Activated CD8-positive, alpha-beta memory T cell treated with anti-CD3 and anti-CD28 coated beads, Interleukin-2, amount 10 ng/mL, durations not matched to agents 7 days and 5 days (primary cell): ENCODE measurements around the gene ZNF649. TPM values are rescaled to one million over a fixed set of nuclear protein-coding genes. Genes with fewer than 3 reads are reported as not detected.
A peak's percentile ranks its signal among the peaks of the same experiment; 100 is the strongest.

Source experiments
- ATAC-seq: fragments of 150-1000 bp; cut with Tn5 transposase; one replicate; pipeline ENCODE4 v1.10.0; 2021; ENCODE audit warnings: moderate library complexity
- CTCF ChIA-PET: fragments of 350-600 bp; sonication (Branson Sonifier 250); formaldehyde crosslinking; loops from one replicate; lab custom pipeline; 2021; ENCODE audit warnings: antibody characterized with exemption; lab: Charles Lee
- DNase-seq: peaks from one replicate; pipeline ENCODE4 v3.0.0-alpha.2; 2020
- H3K27ac Mint-ChIP-seq: one replicate; pipeline ENCODE4 v1.8.0; 2021; ENCODE audit warnings: mild to moderate bottlenecking, mixed read lengths
- H3K27me3 Mint-ChIP-seq: one replicate; pipeline ENCODE4 v1.8.0; 2021; ENCODE audit warnings: mixed read lengths
- H3K36me3 Mint-ChIP-seq: one replicate; pipeline ENCODE4 v1.8.0; 2021; ENCODE audit warnings: mild to moderate bottlenecking, mixed read lengths
- H3K4me1 Mint-ChIP-seq: one replicate; pipeline ENCODE4 v1.8.0; 2021; ENCODE audit warnings: mixed read lengths
- H3K4me3 Mint-ChIP-seq: one replicate; pipeline ENCODE4 v1.8.0; 2021; ENCODE audit warnings: mild to moderate bottlenecking, moderate library complexity, mixed read lengths
- H3K9me3 Mint-ChIP-seq: one replicate; pipeline ENCODE4 v1.8.0; 2022; ENCODE audit warnings: low read depth, mixed read lengths
- total RNA-seq, 2 experiments: library from RNA; stranded (reverse); gene quantifications; one replicate each; pipeline ENCODE4 v1.2.3, GENCODE V29; 2021

Gene ZNF649
- 10 to 100 TPM; 10.6 to 12.4 TPM for total RNA-seq

DNA sequence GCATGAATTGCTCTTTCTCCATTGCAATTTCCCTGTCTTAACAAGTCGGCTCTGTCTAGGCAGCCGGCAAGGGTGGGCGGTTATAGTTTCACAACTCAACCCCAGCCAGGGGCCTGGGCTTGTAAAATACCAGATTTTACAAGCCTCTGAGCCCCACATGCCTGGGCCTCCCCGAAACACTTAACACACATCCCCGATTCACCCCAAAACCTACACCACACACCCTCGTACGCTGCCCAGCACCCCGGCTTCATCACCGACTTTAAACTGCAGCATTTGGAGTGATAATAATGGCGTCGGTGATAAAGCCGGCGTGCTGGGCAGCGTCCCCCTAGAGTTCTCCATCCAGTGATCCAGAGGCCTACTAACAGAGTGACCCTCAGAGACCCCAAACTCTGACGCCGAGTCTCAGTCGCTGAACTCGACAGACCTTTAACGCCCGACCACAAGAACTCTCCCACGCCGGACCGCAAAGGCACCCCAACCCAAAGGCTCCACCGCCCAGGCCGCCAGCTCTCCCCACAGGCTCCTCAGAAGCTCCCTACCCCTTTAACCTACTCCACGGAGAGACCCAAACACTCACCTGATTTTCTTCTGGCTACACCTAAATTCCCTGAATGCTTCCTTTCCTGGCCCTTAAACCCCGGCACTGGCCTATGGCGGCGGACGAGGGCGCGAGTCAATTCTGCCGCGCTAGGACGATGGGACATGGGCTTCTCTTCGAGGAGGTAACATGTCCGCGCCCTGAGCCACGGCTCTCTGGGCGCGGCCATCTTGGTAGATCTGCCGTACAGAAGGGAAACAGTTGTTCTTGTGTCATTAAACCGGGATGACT lies at the start of gene ZNF649:
ZNF649 (minus strand) TSS at position 687 of the 835 bp plus-strand sequence. CDS start 4,910 bp downstream, outside the sequence.
- DNase-seq (peak; percentile 84), ATAC-seq (peak; percentile 97)
- Mint-ChIP-seq H3K4me3 (peak within 1 kb of the TSS; percentile 93), H3K4me1 (peaks cover 24% of the 10 kb centered on the region), H3K27me3 (no peaks in the 10 kb centered on the region), H3K36me3 (peaks cover 66% of the 10 kb centered on the region), H3K9me3 (peaks cover 42% of the 10 kb centered on the region), H3K27ac (peak within 1 kb of the TSS; percentile 95)
- CTCF ChIA-PET: interaction anchor here (1.6 kb wide), 1 partner anchor 13 kb away, joined by 4 read pairs; no protein-coding TSS in a partner anchor

GRCh38 chr19:51948975-51949374 lies 44.2 kb upstream of the ZNF649 start:
- Mint-ChIP-seq H3K27me3 (no peaks in the 10 kb centered on the region), H3K4me1 (no peaks in the 10 kb centered on the region), H3K4me3 (no peak overlapping the region), H3K36me3 (peaks cover 29% of the 10 kb centered on the region), H3K9me3 (peaks cover 56% of the 10 kb centered on the region), H3K27ac (no peak overlapping the region)
- DNase-seq (no peak), ATAC-seq (no peak)
- CTCF ChIA-PET: no interaction called here

GRCh38 chr19:51946602-51947001 lies 41.8 kb upstream of the ZNF649 start:
- H3K27ac Mint-ChIP-seq: no peak overlapping the region
- CTCF ChIA-PET: no interaction called here
- ATAC-seq (no peak), DNase-seq (no peak)
- no peaks in the 10 kb centered on the region for H3K4me1 Mint-ChIP-seq
- H3K4me3 Mint-ChIP-seq: no peak overlapping the region
- H3K9me3 Mint-ChIP-seq: peaks cover 68% of the 10 kb centered on the region
- H3K27me3 Mint-ChIP-seq: no peaks in the 10 kb centered on the region
- peaks cover 48% of the 10 kb centered on the region for H3K36me3 Mint-ChIP-seq

- peaks cover 64% of the 10 kb centered on the region for H3K36me3 Mint-ChIP-seq
- H3K27me3 Mint-ChIP-seq: no peaks in the 10 kb centered on the region
- H3K9me3 Mint-ChIP-seq: peaks cover 75% of the 10 kb centered on the region
- CTCF ChIA-PET: no interaction called here
- ATAC-seq: no peak
- DNase-seq: no peak
- no peaks in the 10 kb centered on the region for H3K4me1 Mint-ChIP-seq
- H3K4me3 Mint-ChIP-seq: no peak overlapping the region
- no peak overlapping the region for H3K27ac Mint-ChIP-seq
Observed at GRCh38 chr19:51944798-51945552, 40.2 kb upstream of the ZNF649 start.

DNA sequence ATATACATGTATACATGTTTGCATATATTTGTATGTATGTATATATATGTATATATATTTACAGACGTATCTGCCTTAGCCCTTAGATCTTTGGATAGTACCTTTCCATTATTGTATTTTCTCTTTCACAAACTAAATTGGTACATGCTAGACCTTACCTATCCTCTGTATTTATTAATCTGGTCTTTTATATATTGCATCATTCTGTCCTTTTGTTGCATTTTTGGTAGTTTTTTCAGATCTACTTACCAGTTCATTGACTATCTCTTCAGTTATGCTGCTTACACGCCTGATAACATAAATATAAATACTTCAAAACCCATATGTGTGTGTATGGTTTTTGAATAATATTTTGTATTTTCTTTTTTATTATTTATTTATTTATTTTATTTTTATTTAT lies 34.1 kb upstream of the ZNF649 start:
- no peaks in the 10 kb centered on the region for H3K27me3 Mint-ChIP-seq
- H3K36me3 Mint-ChIP-seq: peaks cover 94% of the 10 kb centered on the region
- H3K4me3 Mint-ChIP-seq: no peak overlapping the region
- DNase-seq (no peak), ATAC-seq (no peak)
- H3K4me1 Mint-ChIP-seq: no peaks in the 10 kb centered on the region
- H3K27ac Mint-ChIP-seq: no peak overlapping the region
- CTCF ChIA-PET: no interaction called here
- peaks cover 50% of the 10 kb centered on the region for H3K9me3 Mint-ChIP-seq

GRCh38 chr19:51931921-51932320 lies 27.1 kb upstream of the ZNF649 start:
- no peak overlapping the region for H3K4me3 Mint-ChIP-seq
- peaks cover 15% of the 10 kb centered on the region for H3K4me1 Mint-ChIP-seq
- no peak overlapping the region for H3K27ac Mint-ChIP-seq
- H3K36me3 Mint-ChIP-seq: peaks cover 84% of the 10 kb centered on the region
- no peaks in the 10 kb centered on the region for H3K27me3 Mint-ChIP-seq
- H3K9me3 Mint-ChIP-seq: peaks cover 23% of the 10 kb centered on the region
- CTCF ChIA-PET: no interaction called here
- DNase-seq: no peak
- no peak for ATAC-seq

- H3K9me3 Mint-ChIP-seq: peaks cover 37% of the 10 kb centered on the region
- DNase-seq (no peak), ATAC-seq (no peak)
- CTCF ChIA-PET: no interaction called here
- peak overlapping the region; percentile 95 for H3K27ac Mint-ChIP-seq
- H3K4me3 Mint-ChIP-seq: peak overlapping the region; percentile 97
- peaks cover 57% of the 10 kb centered on the region for H3K36me3 Mint-ChIP-seq
- H3K4me1 Mint-ChIP-seq: peaks cover 21% of the 10 kb centered on the region
- no peaks in the 10 kb centered on the region for H3K27me3 Mint-ChIP-seq
Observed at GRCh38 chr19:51927859-51928258, 23.0 kb upstream of the ZNF649 start.

DNA sequence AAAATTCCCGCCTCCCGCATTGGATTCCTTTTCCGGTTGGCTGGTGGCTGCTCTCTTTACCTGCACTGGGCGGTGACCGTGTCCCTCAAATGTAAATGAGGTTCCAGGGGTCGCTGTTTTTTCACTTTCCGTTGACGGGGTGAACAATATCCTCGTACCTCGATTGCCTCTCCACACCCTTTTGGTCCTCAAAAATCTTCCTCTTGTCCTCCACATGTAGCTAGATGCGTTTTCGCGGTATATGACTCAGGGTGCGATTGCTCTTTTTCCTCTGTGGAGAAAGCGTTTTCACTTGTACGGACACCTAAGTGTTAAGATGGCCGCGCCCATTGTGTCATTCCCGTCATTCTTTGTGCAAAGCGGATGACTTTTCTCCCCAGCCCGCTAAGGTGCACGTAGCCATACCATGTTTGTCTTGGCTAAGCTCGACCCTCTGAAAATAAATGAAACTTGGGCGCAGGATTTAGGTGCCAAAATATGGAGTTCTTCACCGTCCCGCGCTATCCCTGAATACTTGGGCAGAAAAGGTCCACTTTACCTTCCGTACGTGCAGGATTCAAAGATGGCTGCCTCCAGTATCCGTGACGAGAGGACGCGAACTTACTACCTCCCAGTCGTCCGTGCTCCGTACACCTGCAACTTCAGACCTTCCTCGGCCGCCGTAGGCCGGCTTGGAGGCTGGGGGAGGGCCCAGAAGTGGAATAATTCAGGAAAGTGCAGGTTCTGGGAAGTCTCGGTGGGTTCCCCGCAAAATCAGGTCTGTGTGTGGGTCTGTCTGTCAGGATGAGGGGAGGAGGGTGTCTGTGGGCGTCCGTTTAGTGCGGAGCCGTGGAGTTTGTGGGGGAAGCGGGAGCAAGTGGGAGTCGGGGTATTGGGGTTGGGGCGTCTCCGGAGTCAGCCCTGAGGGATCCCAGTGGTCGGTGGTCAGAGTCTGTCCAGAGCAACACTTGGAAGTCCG lies 22.2 kb upstream of the ZNF649 start, which contains the start of gene ZNF613:
ZNF613 (plus strand) TSS at position 689 of the 958 bp plus-strand sequence. CDS start 8,749 bp downstream, outside the sequence.
- DNase-seq: peak; percentile 92
- CTCF ChIA-PET: interaction anchor here (0.6 kb wide), 1 partner anchor 11 kb away, joined by 3 read pairs; no protein-coding TSS in a partner anchor
- peak within 1 kb of the TSS; percentile 97 for H3K4me3 Mint-ChIP-seq
- H3K4me1 Mint-ChIP-seq: peaks cover 21% of the 10 kb centered on the region
- H3K9me3 Mint-ChIP-seq: peaks cover 40% of the 10 kb centered on the region
- peaks cover 54% of the 10 kb centered on the region for H3K36me3 Mint-ChIP-seq
- H3K27ac Mint-ChIP-seq: peak within 1 kb of the TSS; percentile 95
- ATAC-seq: peak; percentile 94
- no peaks in the 10 kb centered on the region for H3K27me3 Mint-ChIP-seq

DNA sequence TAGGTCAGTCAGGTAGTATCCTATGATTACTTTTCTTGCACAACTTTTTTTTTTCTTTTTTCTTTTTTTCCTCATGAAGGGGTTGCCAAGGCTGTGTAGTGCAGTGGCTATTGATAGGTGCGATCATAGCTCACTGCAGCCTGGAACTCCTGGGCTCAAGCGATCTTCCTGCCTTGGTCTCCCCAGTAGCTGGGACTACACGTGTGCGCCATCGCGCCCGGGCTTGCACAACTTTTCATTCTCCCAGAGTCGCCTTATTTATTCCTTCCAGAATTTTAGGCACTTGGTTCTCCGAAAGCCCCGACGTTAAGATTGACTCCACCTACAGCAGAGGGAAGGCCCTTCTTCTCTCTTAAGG lies 21.6 kb upstream of the ZNF649 start:
- H3K4me3 Mint-ChIP-seq: peak overlapping the region; percentile 97
- DNase-seq: no peak
- H3K9me3 Mint-ChIP-seq: peaks cover 40% of the 10 kb centered on the region
- CTCF ChIA-PET: interaction anchor here (0.6 kb wide), 1 partner anchor 10 kb away, joined by 3 read pairs; no protein-coding TSS in a partner anchor
- peaks cover 54% of the 10 kb centered on the region for H3K36me3 Mint-ChIP-seq
- no peak for ATAC-seq
- H3K27me3 Mint-ChIP-seq: no peaks in the 10 kb centered on the region
- H3K4me1 Mint-ChIP-seq: peaks cover 21% of the 10 kb centered on the region
- H3K27ac Mint-ChIP-seq: peak overlapping the region; percentile 95

DNA sequence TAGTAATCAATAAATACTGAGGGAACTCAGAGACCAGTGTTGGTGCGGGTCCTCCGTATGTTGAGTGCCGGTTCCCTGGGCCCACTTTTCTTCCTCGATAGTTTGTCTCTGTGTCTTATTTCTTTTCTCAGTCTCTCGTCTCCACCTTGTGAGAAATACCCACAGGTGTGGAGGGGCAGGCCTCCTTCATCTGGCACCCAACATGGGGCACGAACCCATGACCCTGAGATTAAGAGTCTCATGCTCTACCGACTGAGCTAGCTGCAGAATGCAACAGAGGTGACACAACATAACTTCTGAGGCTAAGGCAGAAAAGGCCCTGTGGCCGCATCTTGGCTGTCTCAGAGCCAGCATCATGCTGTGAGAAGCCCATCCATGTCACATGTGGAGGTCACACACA lies 17.1 kb upstream of the ZNF649 start:
- Mint-ChIP-seq H3K9me3 (peaks cover 47% of the 10 kb centered on the region), H3K27ac (no peak overlapping the region), H3K36me3 (peaks cover 23% of the 10 kb centered on the region), H3K4me1 (peaks cover 6% of the 10 kb centered on the region), H3K4me3 (no peak overlapping the region), H3K27me3 (no peaks in the 10 kb centered on the region)
- no peak for ATAC-seq
- DNase-seq: no peak
- CTCF ChIA-PET: no interaction called here

- H3K9me3 Mint-ChIP-seq: peaks cover 51% of the 10 kb centered on the region
- peaks cover 21% of the 10 kb centered on the region for H3K36me3 Mint-ChIP-seq
- no peak for ATAC-seq
- CTCF ChIA-PET: no interaction called here
- no peak overlapping the region for H3K4me3 Mint-ChIP-seq
- H3K27me3 Mint-ChIP-seq: no peaks in the 10 kb centered on the region
- no peak overlapping the region for H3K27ac Mint-ChIP-seq
- H3K4me1 Mint-ChIP-seq: no peaks in the 10 kb centered on the region
- no peak for DNase-seq
Observed at GRCh38 chr19:51919606-51920005, 14.8 kb upstream of the ZNF649 start.

- DNase-seq (no peak), ATAC-seq (no peak)
- no peaks in the 10 kb centered on the region for H3K27me3 Mint-ChIP-seq
- CTCF ChIA-PET: interaction anchor here (1.0 kb wide), 1 partner anchor 10 kb away, joined by 3 read pairs; no protein-coding TSS in a partner anchor
- no peak overlapping the region for H3K4me3 Mint-ChIP-seq
- peaks cover 20% of the 10 kb centered on the region for H3K36me3 Mint-ChIP-seq
- H3K27ac Mint-ChIP-seq: no peak overlapping the region
- no peaks in the 10 kb centered on the region for H3K4me1 Mint-ChIP-seq
- peaks cover 47% of the 10 kb centered on the region for H3K9me3 Mint-ChIP-seq
Observed at GRCh38 chr19:51916167-51916566, 11.3 kb upstream of the ZNF649 start.
